ENCODE measurements around the gene APLF.
"Not testable (repeated sequence)": the region's sequence is repeated elsewhere in the genome, so short reads cannot be mapped to it uniquely, and the experiment has no call there.

APLF gene

GRCh38 chr2:68590702-68591101 lies 123.3 kb downstream of the APLF start:
- DNase-seq, result no peak

- DNase-seq, result no peak
These were observed 123.8 kb downstream of the APLF start for GRCh38 chr2:68591225-68591624.

DNA sequence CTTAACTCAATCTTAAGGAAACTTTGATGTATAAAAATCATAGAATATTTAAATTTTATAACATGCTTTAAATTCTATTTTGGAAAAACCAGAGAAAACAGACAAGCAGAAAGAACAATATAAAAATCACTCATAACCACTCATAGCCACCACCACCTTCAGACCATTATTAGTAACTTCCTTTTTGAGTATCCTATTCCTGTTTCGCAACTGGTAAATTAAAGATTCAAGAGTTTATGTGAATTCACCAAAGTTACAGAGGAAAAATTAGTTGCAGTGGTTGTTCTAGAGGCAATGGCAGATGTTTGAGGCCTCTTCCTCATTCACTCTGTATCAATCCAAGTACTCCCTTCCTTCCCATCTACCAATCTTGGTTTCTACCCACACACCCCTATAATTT lies 126.7 kb downstream of the APLF start:
- no peak for DNase-seq

DNA sequence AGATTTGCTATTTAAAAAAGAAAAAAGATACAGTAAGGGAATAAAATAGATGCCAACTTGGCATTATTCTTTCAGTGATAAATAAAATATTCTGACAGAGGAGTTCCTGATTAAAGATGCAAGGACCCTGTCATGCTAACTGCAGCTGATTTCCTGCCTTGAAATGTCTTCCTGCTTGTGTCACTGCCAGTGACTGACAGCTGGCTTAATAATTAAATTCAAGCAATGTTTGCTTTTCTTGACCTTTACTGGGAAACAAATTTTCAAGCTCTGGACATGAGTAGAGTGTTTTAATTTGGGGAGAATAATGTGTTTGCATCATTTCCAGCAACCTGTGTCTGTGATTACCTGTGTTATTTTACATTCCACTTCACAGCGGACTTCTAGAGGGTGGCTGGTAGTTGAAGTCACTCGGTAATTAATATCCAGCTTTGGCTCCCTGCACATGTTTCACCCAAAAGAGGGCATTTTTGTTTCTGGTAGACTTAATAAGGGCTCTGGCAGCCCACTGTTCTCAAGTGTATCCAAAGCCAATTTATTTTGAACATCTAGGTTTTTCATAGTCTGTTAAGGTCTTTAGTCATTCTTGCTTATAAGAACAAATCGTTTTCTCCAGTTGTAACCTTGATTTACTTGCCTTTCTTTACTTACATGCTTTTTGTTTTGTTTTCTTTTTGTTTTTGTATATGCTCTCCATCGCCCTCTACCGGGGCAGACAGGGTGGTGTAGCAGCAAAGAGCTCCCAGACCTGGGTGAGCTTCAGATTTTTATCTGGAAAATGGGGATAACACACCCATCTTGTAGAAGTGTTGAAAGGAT lies 127.5 kb downstream of the APLF start:
- DNase-seq, result peak; percentile 27

- not testable (repeated sequence) for DNase-seq
These were observed 128.1 kb downstream of the APLF start for GRCh38 chr2:68595493-68595785.

- not testable (repeated sequence) for DNase-seq
These were observed 133.1 kb downstream of the APLF start for GRCh38 chr2:68600495-68600894.

DNA sequence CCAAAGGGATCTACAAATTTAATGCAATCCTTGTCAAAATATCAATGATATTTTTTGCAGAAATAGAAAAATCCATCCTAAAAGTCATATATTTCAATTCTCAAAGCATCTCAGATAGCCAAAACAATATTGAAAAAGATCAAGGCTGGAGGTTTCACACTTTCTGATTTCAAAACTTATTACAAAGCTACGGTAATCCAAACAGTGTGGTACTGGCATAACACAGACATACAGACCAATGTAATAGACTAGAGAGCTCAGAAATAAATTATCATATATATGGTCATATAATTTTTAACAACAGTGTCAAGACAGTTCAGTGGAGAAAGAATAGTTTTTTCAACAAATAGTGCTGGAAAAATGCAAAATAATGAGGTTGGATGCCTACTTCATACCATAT lies 135.7 kb downstream of the APLF start:
- no peak for DNase-seq

DNA sequence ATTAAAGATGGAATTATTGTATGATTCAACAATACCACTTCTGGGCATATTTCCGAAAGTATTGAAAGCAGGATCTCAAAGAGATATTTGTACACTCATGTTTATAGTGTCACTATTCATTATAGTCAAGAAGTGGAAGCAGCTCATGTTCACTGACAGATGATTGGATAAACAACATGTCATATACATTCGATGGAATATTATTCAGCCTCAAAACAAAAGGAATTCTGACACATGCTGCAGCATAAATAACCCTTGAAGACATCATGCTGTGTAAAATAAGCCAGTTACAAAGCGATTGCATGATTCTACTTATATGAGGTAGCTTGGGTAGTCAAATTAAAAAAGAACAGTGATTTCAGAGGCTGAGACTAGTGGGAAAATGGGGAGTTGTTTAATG lies 136.7 kb downstream of the APLF start:
- DNase-seq, result no peak

DNA sequence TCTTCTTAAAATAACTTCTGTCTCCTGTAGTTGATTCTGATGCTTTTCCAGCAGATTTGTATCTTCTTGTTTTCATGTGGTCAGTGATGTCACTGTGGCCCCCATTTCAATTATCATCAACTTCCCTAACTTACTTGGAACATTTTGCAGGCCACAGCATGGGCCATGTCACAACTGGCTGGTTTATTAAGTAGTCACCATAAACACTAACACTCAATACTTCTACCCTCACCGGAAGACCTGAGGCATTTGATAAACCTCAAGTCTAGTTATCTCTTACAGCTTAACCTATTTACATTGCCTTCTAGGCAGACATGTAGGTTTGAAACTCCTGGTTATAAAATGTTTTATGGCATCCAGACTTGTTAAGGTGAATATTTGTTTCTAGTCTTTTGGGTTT lies 138.6 kb downstream of the APLF start:
- no peak for DNase-seq

- DNase-seq, result no peak
These were observed 139.4 kb downstream of the APLF start for GRCh38 chr2:68606759-68607158.

- DNase-seq, result no peak
These were observed 140.5 kb downstream of the APLF start for GRCh38 chr2:68607837-68608236.

- DNase-seq, result no peak
These were observed 145.6 kb downstream of the APLF start for GRCh38 chr2:68612765-68613519.

DNA sequence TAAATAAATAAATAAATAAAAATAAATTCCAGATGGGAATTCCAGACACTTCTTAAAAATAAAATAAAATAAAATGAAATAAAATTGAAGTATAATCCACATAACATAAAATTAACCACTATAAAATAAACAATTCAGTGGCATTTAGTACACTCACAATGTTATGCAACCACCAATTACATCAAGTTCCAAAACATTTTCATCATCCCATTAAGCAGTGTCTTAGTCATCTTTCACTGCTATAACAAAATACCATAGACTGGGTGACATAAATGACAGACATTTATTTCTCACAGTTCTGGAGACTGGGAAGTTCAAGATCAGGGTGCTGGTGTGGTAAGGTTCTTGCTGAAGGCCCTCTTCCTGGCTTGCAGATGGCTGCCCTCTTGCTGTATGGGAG lies 153.4 kb downstream of the APLF start:
- no peak for DNase-seq

DNA sequence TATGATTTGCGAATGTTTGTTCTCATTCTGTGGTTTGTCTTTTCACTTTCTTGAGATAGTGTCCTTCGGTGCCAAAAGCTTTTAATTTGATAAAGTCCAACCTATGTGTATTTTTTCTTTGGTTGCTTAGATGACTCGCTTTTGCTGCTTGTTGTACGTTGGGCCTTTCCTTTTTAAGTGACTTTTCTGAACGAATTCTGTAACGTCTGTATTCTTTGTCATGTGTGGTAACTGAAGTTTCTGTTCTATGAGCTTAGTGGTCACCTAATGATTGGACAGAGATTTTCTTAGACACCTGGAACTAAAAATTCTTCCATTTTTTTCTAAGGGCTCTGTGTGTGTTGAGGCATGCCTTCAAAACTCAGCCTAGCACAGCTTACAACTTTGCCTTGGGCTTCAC lies 156.4 kb downstream of the APLF start:
- DNase-seq, result no peak

GRCh38 chr2:68627615-68628014 lies 160.2 kb downstream of the APLF start:
- no peak for DNase-seq

Measured in stimulated activated CD4-positive, alpha-beta T cell treated with anti-CD3 and anti-CD28 coated beads, Interleukin-1b, Interleukin-23, amount 100 ng/mL, for 48 hours (primary cell).